CD14-positive monocyte (primary cell): Measurements from ENCODE around the gene ZNRF1. TPM values are rescaled to one million over a fixed set of nuclear protein-coding genes. Genes with fewer than 3 reads are reported as not detected.
"Not testable (repeated sequence)": the region's sequence is repeated elsewhere in the genome, so short reads cannot be mapped to it uniquely, and the experiment has no call there.

Source experiments
- DNase-seq, 3 donors: peaks; one replicate each; pipeline ENCODE4 v3.0.0-alpha.2; 2011 to 2022
- H2AFZ ChIP-seq: 2 replicates; pipeline ENCODE4 v1.6.0; 2012; ENCODE audit warnings: mild to moderate bottlenecking, low read depth, low read length, inconsistent platforms; ENCODE audit not compliant: insufficient read depth, poor library complexity, severe bottlenecking
- H3K27ac ChIP-seq, 2 donors: 1 replicate in 1 of 2; 2 replicates in 1 of 2; pipeline ENCODE4 v1.5.1; 2012 to 2013; ENCODE audit warnings: low read length in 2 of 2, control low read depth in 1 of 2, inconsistent platforms in 1 of 2, low read depth in 1 of 2, mild to moderate bottlenecking in 1 of 2
- H3K27me3 ChIP-seq, 2 donors: one replicate each; pipeline versions ENCODE4 v1.6.0 to v1.6.1; 2011 to 2013; ENCODE audit warnings: low read length in 2 of 2; ENCODE audit not compliant: control insufficient read depth in 2 of 2, insufficient read depth in 2 of 2
- H3K36me3 ChIP-seq, 2 donors: replicated peaks in 1 of 2; 1 replicate in 1 of 2; 2 replicates in 1 of 2; pipeline versions ENCODE4 v1.5.1 to v1.6.1; 2012 to 2013; ENCODE audit warnings: low read length in 2 of 2, control low read depth in 1 of 2, inconsistent platforms in 1 of 2, mild to moderate bottlenecking in 1 of 2; ENCODE audit not compliant: insufficient read depth in 2 of 2, control insufficient read depth in 1 of 2
- H3K4me1 ChIP-seq, 2 donors: 1 replicate in 1 of 2; 2 replicates in 1 of 2; pipeline versions ENCODE4 v1.5.1 to v1.6.1; 2012 to 2013; ENCODE audit warnings: low read length in 2 of 2, control low read depth in 1 of 2, inconsistent platforms in 1 of 2, mild to moderate bottlenecking in 1 of 2, moderate library complexity in 1 of 2; ENCODE audit not compliant: insufficient read depth in 2 of 2, control insufficient read depth in 1 of 2
- H3K4me2 ChIP-seq: replicated peaks from 2 replicates; pipeline ENCODE3; 2012; ENCODE audit warnings: low read length, moderate library complexity, mild to moderate bottlenecking; ENCODE audit not compliant: poor library complexity, severe bottlenecking; ENCODE audit errors: extremely low read depth
- H3K4me3 ChIP-seq, 3 experiments: fragments of 200-600 bp in 1 of 3; sonication (generic) in 1 of 3; replicated peaks in 1 of 3; 1 replicate in 2 of 3; 2 replicates in 1 of 3; pipeline ENCODE4 v1.5.1; 2011 to 2013; ENCODE audit warnings: low read length in 3 of 3, mild to moderate bottlenecking in 3 of 3, control low read depth in 2 of 3, low read depth in 2 of 3, inconsistent platforms in 1 of 3, moderate library complexity in 1 of 3
- H3K79me2 ChIP-seq: 2 replicates; pipeline ENCODE4 v1.6.0; 2012; ENCODE audit warnings: mild to moderate bottlenecking, control low read depth, inconsistent platforms, low read length, moderate library complexity; ENCODE audit not compliant: insufficient read depth
- H3K9ac ChIP-seq: 2 replicates; pipeline ENCODE4 v1.6.0; 2017; ENCODE audit warnings: low read length, mild to moderate bottlenecking; ENCODE audit not compliant: insufficient read depth, poor library complexity, severe bottlenecking
- H3K9me3 ChIP-seq, 2 donors: replicated peaks in 1 of 2; 1 replicate in 1 of 2; 2 replicates in 1 of 2; pipeline versions ENCODE4 v1.5.1 to v1.6.1; 2012 to 2013; ENCODE audit warnings: low read length in 2 of 2, control low read depth in 1 of 2; ENCODE audit not compliant: control insufficient read depth in 1 of 2, insufficient read depth in 1 of 2
- H4K20me1 ChIP-seq: 2 replicates; pipeline ENCODE4 v1.6.0; 2012; ENCODE audit warnings: mild to moderate bottlenecking, low read length, control low read depth, moderate library complexity; ENCODE audit not compliant: insufficient read depth
- H3K27ac Mint-ChIP-seq, 7 donors: one replicate each; pipeline ENCODE4 v1.8.0; 2020; ENCODE audit warnings: mild to moderate bottlenecking in 7 of 7, mixed read lengths in 7 of 7, moderate library complexity in 6 of 7, inconsistent platforms in 2 of 7
- H3K27me3 Mint-ChIP-seq, 3 donors: one replicate each; pipeline ENCODE4 v1.8.0; 2021 to 2022; ENCODE audit warnings: low read depth in 3 of 3, mild to moderate bottlenecking in 3 of 3, mixed read lengths in 3 of 3, moderate library complexity in 3 of 3, inconsistent platforms in 1 of 3
- H3K36me3 Mint-ChIP-seq, 2 donors: one replicate each; pipeline ENCODE4 v1.8.0; 2020; ENCODE audit warnings: mixed read lengths in 2 of 2, inconsistent platforms in 1 of 2, mild to moderate bottlenecking in 1 of 2
- H3K4me1 Mint-ChIP-seq: one replicate; pipeline ENCODE4 v1.8.0; 2020; ENCODE audit warnings: mild to moderate bottlenecking, mixed read lengths
- H3K4me3 Mint-ChIP-seq, 2 donors: one replicate each; pipeline ENCODE4 v1.8.0; 2020; ENCODE audit warnings: mild to moderate bottlenecking in 2 of 2, mixed read lengths in 2 of 2, moderate library complexity in 1 of 2
- H3K9me3 Mint-ChIP-seq, 7 donors: one replicate each; pipeline ENCODE4 v1.8.0; 2020 to 2022; ENCODE audit warnings: mixed read lengths in 7 of 7, mild to moderate bottlenecking in 6 of 7, moderate library complexity in 6 of 7, inconsistent platforms in 2 of 7
- CTCF ChIP-seq: fragments of 200-600 bp; IDR thresholded peaks from one replicate; pipeline ENCODE4 v1.8.0; 2022; ENCODE audit warnings: antibody characterized with exemption, mild to moderate bottlenecking
- WGBS: methylation state at CpG from one replicate; pipeline ENCODE4 v1.1.5; 2013; ENCODE audit warnings: missing lambda C conversion rate; ENCODE audit not compliant: insufficient coverage; 5-methylcytosine and 5-hydroxymethylcytosine counted together
- intact Hi-C, 2 donors: fragments of 100-400 bp; cut with micrococcal nuclease; formaldehyde crosslinking; loops; one replicate each; pipeline versions ENCODE4 v1.15.0 to v1.15.1; 2023
- polyA plus RNA-seq, 3 donors: library from polyadenylated mRNA; depleted of rRNA in 1 of 3; unstranded in 2 of 3; stranded (reverse) in 1 of 3; fragments of 300-500 nt in 2 of 3; fragments of >200 nt in 1 of 3; fragmentation: Illumina TruSeq in 2 of 3; gene quantifications; 1 replicate in 2 of 3; 2 replicates in 1 of 3; pipeline ENCODE4 v1.2.3, GENCODE V29; 2012 to 2021

ZNRF1 gene
- polyA plus RNA-seq, 3 donors, result 1.9 to 5.3 (median 4.3) TPM

DNA sequence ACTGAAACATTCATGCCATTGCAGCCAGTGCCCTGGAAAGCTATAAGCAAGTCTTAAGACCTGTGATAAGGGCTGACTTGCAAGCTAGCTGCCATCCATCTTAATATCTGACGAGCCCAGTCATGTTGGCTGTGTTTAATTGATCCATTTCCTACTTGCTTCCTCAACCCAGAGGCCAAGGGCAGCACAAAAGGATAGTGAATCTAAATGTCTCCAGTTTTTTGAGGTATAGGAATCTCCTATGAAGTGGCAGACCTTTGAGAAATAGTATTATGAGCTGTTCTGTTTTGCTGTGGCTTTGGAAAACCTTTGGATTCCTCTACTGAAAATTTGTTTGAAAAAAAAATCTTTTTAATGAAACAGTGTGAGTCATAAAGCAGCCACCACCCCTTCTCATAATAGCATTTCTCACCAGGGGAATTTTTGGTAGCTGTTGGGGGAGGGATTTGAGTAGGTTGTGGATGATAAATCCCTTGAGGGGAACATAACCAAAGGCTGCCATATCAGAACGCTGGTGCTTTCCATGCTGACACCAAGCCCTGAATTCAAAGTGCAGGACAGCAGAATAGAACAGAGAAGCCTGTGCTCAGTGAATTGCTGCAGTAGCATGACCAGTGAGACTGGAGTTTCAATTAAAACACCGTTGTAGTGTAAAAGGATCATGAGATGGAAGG is 12.9 kb downstream of the ZNRF1 start:
- WGBS, result 62% methylated on average over 1 of the region's 3 CpGs
- Histone ChIP-seq H3K79me2 (peaks cover 79% of the 10 kb centered on the region), H3K9me3 (no peaks in the 10 kb centered on the region), H2AFZ (no peak overlapping the region), H4K20me1 (no peaks in the 10 kb centered on the region), H3K36me3 (no peaks in the 10 kb centered on the region), H3K4me2 (no peak overlapping the region), H3K27me3 (no peaks in the 10 kb centered on the region), H3K9ac (no peak overlapping the region), H3K27ac (peak overlapping the region in 1 of 2 donors; percentile 22), H3K4me3 (no peak overlapping the region), H3K4me1 (peaks cover 20 to 28% of the 10 kb centered on the region in 2 donors)
- Mint-ChIP-seq H3K27me3 (peaks cover 0 to 1% (median 0%) of the 10 kb centered on the region in 3 donors), H3K4me1 (peaks cover 32% of the 10 kb centered on the region), H3K36me3 (peaks cover 0 to 15% of the 10 kb centered on the region in 2 donors), H3K9me3 (peaks cover 0 to 4% (median 0%) of the 10 kb centered on the region in 7 donors), H3K4me3 (peak overlapping the region in 1 of 2 donors; percentile 27), H3K27ac (peak overlapping the region; percentile 12 to 76 (median 47))
- peak; percentile 30 to 84 (median 61) for DNase-seq
- TF ChIP-seq CTCF, result no peak
- intact Hi-C loops, result no loop called here

- peaks cover 0 to 3% (median 0%) of the 10 kb centered on the region in 7 donors for H3K9me3 Mint-ChIP-seq
- no peak for TF ChIP-seq CTCF
- H3K9ac ChIP-seq, result no peak overlapping the region
- 0% methylated on average over 1 of the region's 8 CpGs for WGBS
- H3K27me3 ChIP-seq, result no peaks in the 10 kb centered on the region
- H3K4me1 Mint-ChIP-seq, result peaks cover 34% of the 10 kb centered on the region
- peaks cover 20 to 29% of the 10 kb centered on the region in 2 donors for H3K4me1 ChIP-seq
- no peak overlapping the region for H3K4me2 ChIP-seq
- H3K36me3 Mint-ChIP-seq, result peaks cover 0 to 15% of the 10 kb centered on the region in 2 donors
- peaks cover 72% of the 10 kb centered on the region for H3K79me2 ChIP-seq
- no peak overlapping the region for H3K4me3 ChIP-seq
- no peaks in the 10 kb centered on the region for H3K9me3 ChIP-seq
- no peaks in the 10 kb centered on the region for H4K20me1 ChIP-seq
- peak overlapping the region in 1 of 2 donors; percentile 22 for H3K27ac ChIP-seq
- peak overlapping the region in 1 of 2 donors; percentile 24 for H3K4me3 Mint-ChIP-seq
- no peak overlapping the region for H2AFZ ChIP-seq
- DNase-seq, result peak in 1 of 3 donors; percentile 13
- intact Hi-C loops, result no loop called here
- H3K27ac Mint-ChIP-seq, result peak overlapping the region; percentile 2 to 77 (median 46)
- H3K36me3 ChIP-seq, result no peaks in the 10 kb centered on the region
- H3K27me3 Mint-ChIP-seq, result peaks cover 0 to 1% (median 0%) of the 10 kb centered on the region in 3 donors
Observed at GRCh38 chr16:75012380-75013081, 13.7 kb downstream of the ZNRF1 start.

GRCh38 chr16:75013123-75013522 is 14.3 kb downstream of the ZNRF1 start:
- H3K4me3 Mint-ChIP-seq, H3K27me3 ChIP-seq, H3K27ac ChIP-seq, H3K9ac ChIP-seq, H3K9me3 ChIP-seq, H3K9me3 Mint-ChIP-seq, intact Hi-C loops, H3K4me3 ChIP-seq, H3K4me2 ChIP-seq, H3K36me3 ChIP-seq, H3K27me3 Mint-ChIP-seq, H2AFZ ChIP-seq, DNase-seq, H4K20me1 ChIP-seq: not testable (repeated sequence)
- no CpG with 5 or more reads among the region's 6 CpGs for WGBS
- peaks cover 20 to 35% of the 10 kb centered on the region in 2 donors for H3K4me1 ChIP-seq
- Mint-ChIP-seq H3K4me1 (peaks cover 40% of the 10 kb centered on the region), H3K27ac (peak overlapping the region in 2 of 7 donors; percentile 10 to 14), H3K36me3 (peaks cover 0 to 15% of the 10 kb centered on the region in 2 donors)
- H3K79me2 ChIP-seq, result peaks cover 72% of the 10 kb centered on the region
